Upper lobe of left lung (tissue), 6 donors: Measurements from ENCODE around the gene VSTM4. TPM values are rescaled to one million over a fixed set of nuclear protein-coding genes. Genes with fewer than 3 reads are reported as not detected.
A peak's percentile ranks its signal among the peaks of the same experiment; 100 is the strongest.

Source experiments
- ATAC-seq, 2 donors: fragments of 200-7000 bp; cut with Tn5 transposase; one replicate each; pipeline ENCODE4 v1.9.1; 2022; ENCODE audit warnings: mild to moderate bottlenecking in 2 of 2, moderate library complexity in 2 of 2; ENCODE audit not compliant: low FRiP score in 2 of 2
- DNase-seq, 2 donors: peaks; one replicate each; pipeline ENCODE4 v3.0.0-alpha.2; 2019 to 2020
- H3K27ac ChIP-seq, 4 donors: fragments of 200-600 bp; sonication (generic); one replicate each; pipeline ENCODE4 v1.5.1; 2016 to 2019
- H3K27me3 ChIP-seq, 4 donors: fragments of 200-600 bp; sonication (generic); one replicate each; pipeline ENCODE4 v1.5.1; 2017 to 2019
- H3K36me3 ChIP-seq, 4 donors: fragments of 200-600 bp; sonication (generic); one replicate each; pipeline ENCODE4 v1.5.1; 2016 to 2019
- H3K4me1 ChIP-seq, 4 donors: fragments of 200-600 bp; sonication (generic); one replicate each; pipeline ENCODE4 v1.5.1; 2018 to 2019
- H3K4me3 ChIP-seq, 4 donors: fragments of 200-600 bp; sonication (generic); one replicate each; pipeline ENCODE4 v1.5.1; 2017 to 2019; ENCODE audit warnings: mild to moderate bottlenecking in 2 of 4, moderate library complexity in 1 of 4
- H3K9me3 ChIP-seq, 4 donors: fragments of 200-600 bp; sonication (generic); one replicate each; pipeline ENCODE4 v1.5.1; 2018 to 2019
- CTCF ChIP-seq, 6 experiments: fragments of 450-650 bp in 4 of 6; fragments of 200-600 bp in 2 of 6; sonication (generic) in 2 of 6; IDR thresholded peaks; one replicate each; pipeline ENCODE4 v1.5.1; 2016 to 2019; ENCODE audit warnings: antibody characterized with exemption in 6 of 6
- EP300 ChIP-seq, 4 donors: sonication (generic); formaldehyde crosslinking; IDR thresholded peaks; one replicate each; pipeline ENCODE4 v1.5.1; 2017; ENCODE audit warnings: antibody characterized with exemption in 4 of 4, control low read depth in 2 of 4
- POLR2A ChIP-seq, 4 donors: fragments of 450-650 bp; IDR thresholded peaks; one replicate each; pipeline ENCODE4 v1.5.1; 2016 to 2017; ENCODE audit warnings: antibody characterized with exemption in 4 of 4, mild to moderate bottlenecking in 2 of 4
- POLR2AphosphoS5 ChIP-seq, 2 donors: sonication (generic); formaldehyde crosslinking; IDR thresholded peaks; one replicate each; pipeline ENCODE4 v1.5.1; 2017; ENCODE audit warnings: antibody characterized with exemption in 2 of 2
- WGBS, 2 donors: methylation state at CpG; one replicate each; pipeline ENCODE4 v1.1.5; 2017 to 2018; 5-methylcytosine and 5-hydroxymethylcytosine counted together
- total RNA-seq, 6 donors: library from RNA; depleted of rRNA in 4 of 6; stranded (reverse); fragments of >200 nt in 4 of 6; gene quantifications; one replicate each; pipeline versions ENCODE4 v1.1.0 to v1.2.1, GENCODE V29; 2016 to 2021
- donor health status: DM: no; HTN: no; CAD: no; lungs with moderate emphysema.
- donor health status: DM: no; HTN: yes; CAD: no; lungs with severe emphysema.

Gene VSTM4
- total RNA-seq, 6 donors from 2014 or later = 8.5 to 24.3 (median 13.2) TPM

DNA sequence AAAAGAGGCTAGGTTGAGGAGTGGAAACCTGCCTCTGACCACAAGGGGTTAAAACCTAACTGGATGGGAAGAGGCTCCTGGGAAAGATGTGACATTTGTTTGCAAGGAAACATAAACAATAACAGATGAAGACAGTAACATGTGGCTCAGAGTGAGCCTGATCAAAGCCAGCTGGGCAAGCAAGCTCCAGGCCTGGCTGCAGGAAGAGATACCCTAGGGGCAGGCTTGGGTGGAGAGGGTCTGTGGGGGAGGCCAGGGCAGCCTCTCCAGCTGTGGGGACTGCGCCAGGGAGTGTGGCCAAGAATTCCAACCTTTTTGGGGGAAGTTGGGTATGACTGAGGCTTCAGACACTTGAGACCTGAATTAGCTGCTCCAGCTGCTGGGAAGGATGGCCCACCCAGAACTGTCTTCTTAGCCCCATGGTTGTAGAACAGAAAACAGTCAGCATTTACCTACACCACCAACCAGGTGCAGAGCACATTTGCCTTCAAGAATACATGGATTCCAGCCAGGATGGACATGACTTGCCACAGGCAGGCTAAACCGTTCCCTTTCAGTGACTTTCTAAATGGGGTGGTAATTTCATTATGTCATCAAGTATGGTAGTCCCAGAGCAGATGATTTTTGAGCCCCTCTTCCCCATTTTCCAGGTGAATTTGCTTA is 28.9 kb upstream of the VSTM4 start:
- peak in 1 of 2 donors; percentile 41 for ATAC-seq

GRCh38 chr10:49143249-49143648 is 27.9 kb upstream of the VSTM4 start:
- Histone ChIP-seq H3K4me3 (no peak overlapping the region), H3K27ac (no peak overlapping the region), H3K4me1 (peaks cover 0 to 10% (median 5%) of the 10 kb centered on the region in 4 donors), H3K36me3 (no peaks in the 10 kb centered on the region), H3K27me3 (no peaks in the 10 kb centered on the region), H3K9me3 (peaks cover 0 to 11% (median 7%) of the 10 kb centered on the region in 4 donors)
- TF ChIP-seq POLR2AphosphoS5 (IDR thresholded peaks at IDR 0.05) (no peak), CTCF (IDR thresholded peaks at IDR 0.05) (no peak), EP300 (IDR thresholded peaks at IDR 0.05) (no peak), POLR2A (IDR thresholded peaks at IDR 0.05) (no peak)
- ATAC-seq (no peak), DNase-seq (no peak)

More for the DNA sequence above, 28.9 kb upstream of the VSTM4 start:
- TF ChIP-seq EP300 (IDR thresholded peaks at IDR 0.05) (peak in 2 of 4 donors; percentile 27 to 63), POLR2A (IDR thresholded peaks at IDR 0.05) (no peak), POLR2AphosphoS5 (IDR thresholded peaks at IDR 0.05) (peak in 1 of 2 donors; percentile 71), CTCF (IDR thresholded peaks at IDR 0.05) (no peak)
- no peak overlapping the region for H3K4me3 ChIP-seq
- H3K27me3 ChIP-seq = no peaks in the 10 kb centered on the region
- peak in 1 of 2 donors; percentile 15 for DNase-seq
- WGBS, 2 donors = 47 to 98% methylated on average over 2 of the region's 2 CpGs
- peaks cover 0 to 6% (median 4%) of the 10 kb centered on the region in 4 donors for H3K4me1 ChIP-seq
- no peak overlapping the region for H3K27ac ChIP-seq
- H3K9me3 ChIP-seq = peaks cover 0 to 11% (median 7%) of the 10 kb centered on the region in 4 donors
- H3K36me3 ChIP-seq = no peaks in the 10 kb centered on the region

- Histone ChIP-seq H3K27ac (no peak overlapping the region), H3K9me3 (no peaks in the 10 kb centered on the region), H3K27me3 (no peaks in the 10 kb centered on the region), H3K36me3 (no peaks in the 10 kb centered on the region), H3K4me1 (peaks cover 0 to 10% (median 5%) of the 10 kb centered on the region in 4 donors), H3K4me3 (no peak overlapping the region)
- DNase-seq = no peak
- 82 to 87% methylated on average over 5 of the region's 5 CpGs for WGBS, 2 donors
- TF ChIP-seq CTCF (IDR thresholded peaks at IDR 0.05) = no peak
- TF ChIP-seq POLR2A (IDR thresholded peaks at IDR 0.05) = no peak
- no peak for TF ChIP-seq POLR2AphosphoS5 (IDR thresholded peaks at IDR 0.05)
- no peak for TF ChIP-seq EP300 (IDR thresholded peaks at IDR 0.05)
- no peak for ATAC-seq
Observed at GRCh38 chr10:49141541-49142332, 26.4 kb upstream of the VSTM4 start.

DNA sequence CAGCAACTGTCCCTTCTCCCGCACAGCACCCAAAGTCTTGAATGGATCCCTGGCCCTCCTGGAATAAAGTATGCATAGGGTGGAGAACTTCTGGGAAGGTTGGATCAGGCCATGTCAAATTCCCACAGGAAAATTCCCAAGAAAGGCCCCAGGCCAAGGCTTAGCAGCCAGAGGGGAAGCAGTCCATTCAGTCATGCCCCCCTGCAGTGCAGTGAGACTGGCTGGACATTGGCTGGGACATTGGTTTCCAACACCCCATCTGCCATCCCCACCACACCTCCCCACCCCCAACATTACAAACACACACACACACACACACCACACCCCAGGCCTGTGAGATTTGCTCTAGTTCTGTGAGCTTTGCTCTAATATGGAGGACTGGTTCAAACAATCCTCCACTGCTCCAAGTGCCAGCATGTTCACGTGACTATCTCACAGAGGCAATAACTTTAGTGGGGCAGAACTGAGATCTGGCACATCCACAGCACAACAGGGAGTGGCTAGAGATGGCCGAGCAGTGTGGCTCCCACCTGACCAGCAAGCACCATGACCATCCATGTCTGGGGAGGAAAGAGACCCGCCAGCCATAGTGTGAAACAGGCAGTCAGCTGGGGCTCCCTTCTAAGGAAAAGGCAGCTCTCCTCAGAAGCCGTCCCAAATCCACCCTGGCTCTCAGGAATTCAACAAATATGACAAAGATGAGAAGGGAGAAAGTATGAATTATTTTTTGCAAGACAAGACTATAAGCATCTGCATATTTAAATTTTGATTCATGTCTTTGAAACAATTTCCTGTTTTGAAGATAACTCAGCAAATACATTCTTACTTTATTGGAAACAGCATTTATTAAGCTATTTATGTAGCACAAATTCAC is 25.2 kb upstream of the VSTM4 start:
- Histone ChIP-seq H3K36me3 (no peaks in the 10 kb centered on the region), H3K27ac (peak overlapping the region in 2 of 4 donors; percentile 43 to 50)
- no peak for TF ChIP-seq CTCF (IDR thresholded peaks at IDR 0.05)
- TF ChIP-seq EP300 (IDR thresholded peaks at IDR 0.05) = no peak
- TF ChIP-seq POLR2A (IDR thresholded peaks at IDR 0.05) = no peak
- TF ChIP-seq POLR2AphosphoS5 (IDR thresholded peaks at IDR 0.05) = no peak

More for the DNA sequence above, 25.2 kb upstream of the VSTM4 start:
- no peak for ATAC-seq
- WGBS, 2 donors = 81 to 88% methylated on average over 2 to 5 of the region's 5 CpGs
- H3K27me3 ChIP-seq = no peaks in the 10 kb centered on the region
- peaks cover 0 to 15% (median 5%) of the 10 kb centered on the region in 4 donors for H3K4me1 ChIP-seq
- H3K4me3 ChIP-seq = no peak overlapping the region
- no peaks in the 10 kb centered on the region for H3K9me3 ChIP-seq
- DNase-seq = no peak
